Upper lobe of left lung (tissue), 6 donors: ENCODE data around the gene FNDC3A. TPM values are rescaled to one million over a fixed set of nuclear protein-coding genes. Genes with fewer than 3 reads are reported as not detected.
"Not testable (repeated sequence)": the region's sequence is repeated elsewhere in the genome, so short reads cannot be mapped to it uniquely, and the experiment has no call there.

ENCODE experiments used
- ATAC-seq, 2 donors: fragments of 200-7000 bp; cut with Tn5 transposase; one replicate each; pipeline ENCODE4 v1.9.1; 2022; ENCODE audit warnings: mild to moderate bottlenecking in 2 of 2, moderate library complexity in 2 of 2; ENCODE audit not compliant: low FRiP score in 2 of 2
- DNase-seq, 2 donors: peaks; one replicate each; pipeline ENCODE4 v3.0.0-alpha.2; 2019 to 2020
- H3K27ac ChIP-seq, 4 donors: fragments of 200-600 bp; sonication (generic); one replicate each; pipeline ENCODE4 v1.5.1; 2016 to 2019
- H3K27me3 ChIP-seq, 4 donors: fragments of 200-600 bp; sonication (generic); one replicate each; pipeline ENCODE4 v1.5.1; 2017 to 2019
- H3K36me3 ChIP-seq, 4 donors: fragments of 200-600 bp; sonication (generic); one replicate each; pipeline ENCODE4 v1.5.1; 2016 to 2019
- H3K4me1 ChIP-seq, 4 donors: fragments of 200-600 bp; sonication (generic); one replicate each; pipeline ENCODE4 v1.5.1; 2018 to 2019
- H3K4me3 ChIP-seq, 4 donors: fragments of 200-600 bp; sonication (generic); one replicate each; pipeline ENCODE4 v1.5.1; 2017 to 2019; ENCODE audit warnings: mild to moderate bottlenecking in 2 of 4, moderate library complexity in 1 of 4
- H3K9me3 ChIP-seq, 4 donors: fragments of 200-600 bp; sonication (generic); one replicate each; pipeline ENCODE4 v1.5.1; 2018 to 2019
- CTCF ChIP-seq, 6 experiments: fragments of 450-650 bp in 4 of 6; fragments of 200-600 bp in 2 of 6; sonication (generic) in 2 of 6; IDR thresholded peaks; one replicate each; pipeline ENCODE4 v1.5.1; 2016 to 2019; ENCODE audit warnings: antibody characterized with exemption in 6 of 6
- EP300 ChIP-seq, 4 donors: sonication (generic); formaldehyde crosslinking; IDR thresholded peaks; one replicate each; pipeline ENCODE4 v1.5.1; 2017; ENCODE audit warnings: antibody characterized with exemption in 4 of 4, control low read depth in 2 of 4
- POLR2A ChIP-seq, 4 donors: fragments of 450-650 bp; IDR thresholded peaks; one replicate each; pipeline ENCODE4 v1.5.1; 2016 to 2017; ENCODE audit warnings: antibody characterized with exemption in 4 of 4, mild to moderate bottlenecking in 2 of 4
- POLR2AphosphoS5 ChIP-seq, 2 donors: sonication (generic); formaldehyde crosslinking; IDR thresholded peaks; one replicate each; pipeline ENCODE4 v1.5.1; 2017; ENCODE audit warnings: antibody characterized with exemption in 2 of 2
- WGBS, 2 donors: methylation state at CpG; one replicate each; pipeline ENCODE4 v1.1.5; 2017 to 2018; 5-methylcytosine and 5-hydroxymethylcytosine counted together
- total RNA-seq, 6 donors: library from RNA; depleted of rRNA in 4 of 6; stranded (reverse); fragments of >200 nt in 4 of 6; gene quantifications; one replicate each; pipeline versions ENCODE4 v1.1.0 to v1.2.1, GENCODE V29; 2016 to 2021
- donor health status: DM: no; HTN: no; CAD: no; lungs with moderate emphysema.
- donor health status: DM: no; HTN: yes; CAD: no; lungs with severe emphysema.

The FNDC3A gene
- total RNA-seq, 6 donors from 2014 or later: 22.9 to 62.3 (median 44.6) TPM

- no peak overlapping the region for H3K27ac ChIP-seq
- peaks cover 0 to 27% (median 10%) of the 10 kb centered on the region in 4 donors for H3K36me3 ChIP-seq
- 45 to 53% methylated on average over 5 of the region's 5 CpGs for WGBS, 2 donors
- no peak for DNase-seq
- no peak overlapping the region for H3K4me3 ChIP-seq
- no peaks in the 10 kb centered on the region for H3K9me3 ChIP-seq
- ATAC-seq: no peak
- peaks cover 29 to 36% (median 31%) of the 10 kb centered on the region in 4 donors for H3K4me1 ChIP-seq
- H3K27me3 ChIP-seq: no peaks in the 10 kb centered on the region
- TF ChIP-seq POLR2A (IDR thresholded peaks at IDR 0.05) (no peak), POLR2AphosphoS5 (IDR thresholded peaks at IDR 0.05) (no peak), CTCF (IDR thresholded peaks at IDR 0.05) (no peak), EP300 (IDR thresholded peaks at IDR 0.05) (no peak)
Observed at GRCh38 chr13:49112782-49113525, 137.2 kb downstream of the FNDC3A start.

GRCh38 chr13:49113526-49114286 lies 138.0 kb downstream of the FNDC3A start:
- H3K36me3 ChIP-seq: peaks cover 0 to 34% (median 17%) of the 10 kb centered on the region in 4 donors
- peaks cover 29 to 38% (median 33%) of the 10 kb centered on the region in 4 donors for H3K4me1 ChIP-seq
- WGBS, 2 donors: 6 to 8% methylated on average over 1 of the region's 1 CpG
- no peak overlapping the region for H3K4me3 ChIP-seq
- no peaks in the 10 kb centered on the region for H3K9me3 ChIP-seq
- H3K27ac ChIP-seq: no peak overlapping the region
- TF ChIP-seq EP300 (IDR thresholded peaks at IDR 0.05): no peak
- DNase-seq: no peak
- H3K27me3 ChIP-seq: no peaks in the 10 kb centered on the region
- no peak for ATAC-seq

GRCh38 chr13:49116873-49117272 lies 141.2 kb downstream of the FNDC3A start:
- Histone ChIP-seq H3K27me3 (no peaks in the 10 kb centered on the region), H3K9me3 (no peaks in the 10 kb centered on the region), H3K4me3 (no peak overlapping the region), H3K27ac (no peak overlapping the region), H3K36me3 (peaks cover 0 to 45% (median 24%) of the 10 kb centered on the region in 4 donors), H3K4me1 (peaks cover 17 to 28% (median 22%) of the 10 kb centered on the region in 4 donors)
- WGBS, 2 donors: 92 to 97% methylated on average over 2 of the region's 2 CpGs
- TF ChIP-seq POLR2AphosphoS5 (IDR thresholded peaks at IDR 0.05): no peak
- TF ChIP-seq POLR2A (IDR thresholded peaks at IDR 0.05): no peak
- no peak for TF ChIP-seq CTCF (IDR thresholded peaks at IDR 0.05)
- no peak for TF ChIP-seq EP300 (IDR thresholded peaks at IDR 0.05)
- DNase-seq (no peak), ATAC-seq (no peak)

DNA sequence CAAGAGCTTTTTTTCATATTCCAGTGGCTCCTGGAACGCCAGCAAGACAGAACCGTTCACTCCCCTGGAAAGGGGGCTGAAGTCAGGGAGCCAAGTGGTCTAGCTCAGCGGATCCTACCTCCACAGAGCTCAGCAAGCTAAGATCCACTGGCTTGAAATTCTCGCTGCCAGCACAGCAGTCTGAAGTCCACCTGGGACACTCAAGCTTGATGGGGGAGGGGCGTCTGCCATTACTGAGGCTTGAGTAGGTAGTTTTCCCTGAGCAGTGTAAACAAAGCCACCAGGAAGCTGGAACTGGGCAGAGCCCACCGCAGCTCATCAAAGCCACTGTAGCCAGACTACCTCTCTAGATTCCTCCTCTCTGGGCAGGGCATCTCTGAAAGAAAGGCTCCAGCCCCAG lies 142.7 kb downstream of the FNDC3A start:
- ATAC-seq, H3K9me3 ChIP-seq, H3K27ac ChIP-seq, H3K27me3 ChIP-seq, H3K4me3 ChIP-seq: not testable (repeated sequence)
- 89 to 93% methylated on average over 2 to 6 of the region's 6 CpGs for WGBS, 2 donors
- Histone ChIP-seq H3K36me3 (peaks cover 0 to 45% (median 24%) of the 10 kb centered on the region in 4 donors), H3K4me1 (peaks cover 3 to 13% (median 7%) of the 10 kb centered on the region in 4 donors)
- DNase-seq: peak in 1 of 2 donors; percentile 58

GRCh38 chr13:49124693-49125304 lies 149.1 kb downstream of the FNDC3A start:
- peak overlapping the region in 1 of 4 donors; percentile 3 for H3K27ac ChIP-seq
- ATAC-seq: no peak
- H3K36me3 ChIP-seq: peaks cover 0 to under 1% (median 0%) of the 10 kb centered on the region in 4 donors
- H3K27me3 ChIP-seq: no peaks in the 10 kb centered on the region
- DNase-seq: no peak
- H3K4me3 ChIP-seq: no peak overlapping the region
- WGBS, 2 donors: 81 to 88% methylated on average over 5 of the region's 5 CpGs
- TF ChIP-seq CTCF (IDR thresholded peaks at IDR 0.05) (no peak), EP300 (IDR thresholded peaks at IDR 0.05) (no peak), POLR2AphosphoS5 (IDR thresholded peaks at IDR 0.05) (no peak), POLR2A (IDR thresholded peaks at IDR 0.05) (no peak)
- no peaks in the 10 kb centered on the region for H3K9me3 ChIP-seq
- peaks cover 0 to 6% (median 2%) of the 10 kb centered on the region in 4 donors for H3K4me1 ChIP-seq
